ENCODE data around the gene ATP6V0D1. TPM values are rescaled to one million over a fixed set of nuclear protein-coding genes. Genes with fewer than 3 reads are reported as not detected.

Gene ATP6V0D1
- total and polyA plus RNA-seq, 3 experiments from 2014 or later = 49.3 to 107 (median 57.6) TPM

DNA sequence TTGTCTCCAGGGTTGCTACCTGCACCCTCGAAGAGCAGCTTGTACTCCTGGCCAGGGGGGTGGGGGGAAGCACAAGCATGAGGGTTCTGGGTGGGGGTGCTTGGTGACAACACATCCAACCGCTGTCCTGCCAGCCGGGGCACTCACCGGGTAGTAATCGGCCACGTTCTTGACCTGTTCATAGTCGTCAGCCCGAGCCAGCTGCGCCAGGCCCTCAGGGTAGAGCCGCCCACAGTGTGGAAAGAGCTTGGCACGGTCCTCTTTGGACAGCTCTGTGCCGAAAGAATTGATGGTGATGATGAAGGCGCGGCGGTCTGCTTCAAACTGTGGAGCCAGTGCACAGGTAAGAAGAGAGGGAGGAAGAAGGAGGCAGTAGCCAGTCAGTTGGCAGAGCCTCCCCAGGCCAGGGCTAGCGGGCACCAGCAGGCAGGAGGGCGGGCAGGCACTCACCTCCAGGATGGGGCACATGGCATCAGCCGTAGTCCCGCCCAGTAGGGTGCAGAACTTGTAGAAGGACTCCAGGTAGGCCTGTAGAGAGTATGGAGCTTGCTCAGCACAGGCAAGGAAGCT, 42.0 kb downstream of the ATP6V0D1 start:
- POLR2A ChIA-PET = interaction anchor here (0.6 kb wide), 1 partner anchor 385 kb away, joined by 3 read pairs; no protein-coding TSS in a partner anchor
- H3K9me3 Mint-ChIP-seq = no peaks in the 10 kb centered on the region

DNA sequence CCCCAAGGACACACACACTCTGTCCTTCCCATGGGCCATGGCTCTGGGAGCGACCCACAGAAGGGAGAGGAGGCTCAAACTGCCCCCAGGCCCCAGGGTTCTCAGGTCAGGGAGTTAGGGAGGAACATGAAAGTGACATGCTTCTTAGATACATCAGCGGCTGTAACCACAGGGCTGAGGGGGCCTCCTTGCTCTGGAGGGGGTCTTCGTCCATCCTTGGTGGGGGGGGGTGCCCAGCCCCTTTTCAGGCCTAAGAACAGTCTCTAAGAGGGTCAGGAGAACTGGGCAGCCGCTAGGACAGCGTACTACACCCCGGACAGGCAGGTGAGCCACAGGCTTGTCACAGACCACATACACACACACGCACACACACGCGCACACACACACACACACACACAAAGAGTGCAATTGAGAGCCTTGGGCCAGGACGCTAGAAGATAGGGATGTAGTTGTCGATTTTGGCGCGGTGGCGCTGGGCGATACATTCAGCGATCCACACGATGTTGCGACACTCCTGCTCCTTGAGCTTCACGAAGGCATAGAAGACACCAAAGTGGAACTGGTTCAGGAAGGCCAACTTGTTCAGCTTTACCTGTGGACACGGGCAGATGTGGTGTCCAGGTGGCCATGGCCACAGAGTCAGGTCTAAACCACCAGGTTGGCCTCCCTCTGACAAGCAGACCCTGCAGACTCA, 42.7 kb downstream of the ATP6V0D1 start:
- Histone ChIP-seq H3K4me3 (ENCODE audit: low read length) (no peak overlapping the region), H3K27ac (ENCODE audit: low read depth, low read length) (no peak overlapping the region), H3K4me1 (ENCODE audit: insufficient read depth, low read length) (no peaks in the 10 kb centered on the region), H3K27me3 (ENCODE audit: insufficient read depth, low read length, poor library complexity, severe bottlenecking) (no peaks in the 10 kb centered on the region), H3K9me3 (ENCODE audit: low read length) (no peaks in the 10 kb centered on the region), H3K36me3 (ENCODE audit: insufficient read depth, low read length) (peaks cover 9% of the 10 kb centered on the region)
- ChIA-PET CTCF (no interaction called here), POLR2A (no interaction called here)
- Mint-ChIP-seq H3K9me3 (no peaks in the 10 kb centered on the region), H3K36me3 (peaks cover 0 to 58% (median 0%) of the 10 kb centered on the region in 3 donors), H3K27ac (peak overlapping the region in 3 of 8 donors; percentile 37 to 89 (median 63)), H3K4me3 (no peak overlapping the region), H3K27me3 (peaks cover 0 to 2% of the 10 kb centered on the region in 2 donors), H3K4me1 (no peaks in the 10 kb centered on the region)
- DNase-seq = no peak

More for the DNA sequence above, 42.0 kb downstream of the ATP6V0D1 start:
- Mint-ChIP-seq H3K4me3 (peak overlapping the region in 1 of 7 donors; percentile 59), H3K4me1 (no peaks in the 10 kb centered on the region), H3K27ac (peak overlapping the region in 2 of 8 donors; percentile 37 to 63), H3K27me3 (no peaks in the 10 kb centered on the region), H3K36me3 (peaks cover 0 to 62% (median 0%) of the 10 kb centered on the region in 3 donors)
- H3K27ac ChIP-seq (ENCODE audit: low read depth, low read length) = no peak overlapping the region
- no peaks in the 10 kb centered on the region for H3K4me1 ChIP-seq (ENCODE audit: insufficient read depth, low read length)
- no peaks in the 10 kb centered on the region for H3K9me3 ChIP-seq (ENCODE audit: low read length)
- CTCF ChIA-PET = no interaction called here
- peaks cover 14% of the 10 kb centered on the region for H3K36me3 ChIP-seq (ENCODE audit: insufficient read depth, low read length)
- no peaks in the 10 kb centered on the region for H3K27me3 ChIP-seq (ENCODE audit: insufficient read depth, low read length, poor library complexity, severe bottlenecking)
- H3K4me3 ChIP-seq (ENCODE audit: low read length) = no peak overlapping the region
- DNase-seq = no peak

DNA sequence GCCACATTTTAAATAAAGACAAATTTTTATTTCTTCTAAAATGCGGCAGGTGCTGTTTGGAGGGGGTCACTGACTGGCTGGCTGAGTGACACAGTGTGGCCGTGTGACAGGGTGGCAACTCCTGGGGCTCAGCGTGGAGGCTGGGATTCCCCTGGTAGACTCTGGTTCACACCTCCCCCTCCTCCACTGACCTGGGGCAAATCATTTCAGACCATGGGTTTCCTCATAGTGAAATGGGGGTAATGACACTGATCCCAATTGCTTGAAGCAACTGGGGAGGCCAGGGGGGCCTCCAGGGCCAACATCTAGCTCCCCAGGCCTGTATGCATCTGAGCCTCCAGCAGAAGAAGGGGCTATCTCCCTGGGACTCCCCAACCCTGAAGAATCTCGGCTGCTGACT, 43.4 kb downstream of the ATP6V0D1 start:
- Histone ChIP-seq H3K4me3 (ENCODE audit: low read length) (no peak overlapping the region), H3K36me3 (ENCODE audit: insufficient read depth, low read length) (peaks cover 2% of the 10 kb centered on the region), H3K27me3 (ENCODE audit: insufficient read depth, low read length, poor library complexity, severe bottlenecking) (no peaks in the 10 kb centered on the region), H3K4me1 (ENCODE audit: insufficient read depth, low read length) (no peaks in the 10 kb centered on the region), H3K27ac (ENCODE audit: low read depth, low read length) (no peak overlapping the region), H3K9me3 (ENCODE audit: low read length) (no peaks in the 10 kb centered on the region)
- POLR2A ChIA-PET = no interaction called here
- H3K9me3 Mint-ChIP-seq = no peaks in the 10 kb centered on the region
- H3K4me3 Mint-ChIP-seq = no peak overlapping the region
- CTCF ChIA-PET = no interaction called here
- H3K27me3 Mint-ChIP-seq = peaks cover under 1 to 2% of the 10 kb centered on the region in 2 donors
- peaks cover 0 to under 1% (median 0%) of the 10 kb centered on the region in 3 donors for H3K4me1 Mint-ChIP-seq
- H3K27ac Mint-ChIP-seq = peak overlapping the region in 3 of 8 donors; percentile 63 to 89 (median 79)
- DNase-seq = no peak
- H3K36me3 Mint-ChIP-seq = peaks cover 0 to 51% (median 0%) of the 10 kb centered on the region in 3 donors

DNA sequence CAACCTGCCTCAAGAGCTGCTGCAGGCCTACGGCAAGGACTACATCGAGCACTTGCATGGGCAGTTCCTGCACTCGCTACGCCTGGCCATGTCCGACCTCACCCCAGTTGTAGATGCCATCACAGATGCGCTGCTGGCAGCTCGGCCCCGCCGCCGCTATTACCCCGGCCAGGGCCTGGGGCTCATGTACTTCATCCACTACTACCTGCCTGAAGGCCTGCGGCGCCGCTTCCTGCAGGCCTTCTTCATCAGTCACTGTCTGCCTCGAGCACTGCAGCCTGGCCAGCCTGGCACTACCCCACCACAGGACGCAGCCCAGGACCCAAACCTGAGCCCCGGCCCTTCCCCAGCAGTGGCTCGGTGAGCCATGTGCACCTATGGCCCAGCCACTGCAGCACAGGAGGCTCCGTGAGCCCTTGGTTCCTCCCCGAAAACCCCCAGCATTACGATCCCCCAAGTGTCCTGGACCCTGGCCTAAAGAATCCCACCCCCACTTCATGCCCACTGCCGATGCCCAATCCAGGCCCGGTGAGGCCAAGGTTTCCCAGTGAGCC, 44.2 kb downstream of the ATP6V0D1 start:
- POLR2A ChIA-PET = no interaction called here
- Histone ChIP-seq H3K27ac (ENCODE audit: low read depth, low read length) (no peak overlapping the region), H3K4me3 (ENCODE audit: low read length) (no peak overlapping the region), H3K36me3 (ENCODE audit: insufficient read depth, low read length) (no peaks in the 10 kb centered on the region), H3K27me3 (ENCODE audit: insufficient read depth, low read length, poor library complexity, severe bottlenecking) (no peaks in the 10 kb centered on the region), H3K4me1 (ENCODE audit: insufficient read depth, low read length) (peaks cover 1% of the 10 kb centered on the region), H3K9me3 (ENCODE audit: low read length) (no peaks in the 10 kb centered on the region)
- CTCF ChIA-PET = no interaction called here
- Mint-ChIP-seq H3K4me3 (no peak overlapping the region), H3K27me3 (peaks cover 5 to 6% of the 10 kb centered on the region in 2 donors), H3K4me1 (peaks cover 0 to 6% (median 2%) of the 10 kb centered on the region in 3 donors), H3K9me3 (no peaks in the 10 kb centered on the region), H3K27ac (peak overlapping the region in 1 of 8 donors; percentile 74), H3K36me3 (peaks cover 0 to 44% (median 0%) of the 10 kb centered on the region in 3 donors)
- no peak for DNase-seq

DNA sequence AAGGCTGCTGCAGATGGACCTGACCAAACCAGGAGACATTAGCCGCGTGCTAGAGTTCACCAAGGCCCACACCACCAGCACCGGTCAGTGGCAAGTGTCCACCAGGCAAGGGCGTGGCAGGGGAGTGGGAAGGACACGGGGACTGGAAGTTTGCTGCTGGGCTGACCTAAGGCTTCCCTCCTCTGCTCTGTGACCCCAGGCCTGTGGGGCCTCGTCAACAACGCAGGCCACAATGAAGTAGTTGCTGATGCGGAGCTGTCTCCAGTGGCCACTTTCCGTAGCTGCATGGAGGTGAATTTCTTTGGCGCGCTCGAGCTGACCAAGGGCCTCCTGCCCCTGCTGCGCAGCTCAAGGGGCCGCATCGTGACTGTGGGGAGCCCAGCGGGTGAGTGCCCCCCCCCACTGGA, 45.2 kb downstream of the ATP6V0D1 start:
- no peaks in the 10 kb centered on the region for H3K27me3 ChIP-seq (ENCODE audit: insufficient read depth, low read length, poor library complexity, severe bottlenecking)
- peaks cover 0 to 10% (median 4%) of the 10 kb centered on the region in 3 donors for H3K4me1 Mint-ChIP-seq
- no peaks in the 10 kb centered on the region for H3K9me3 ChIP-seq (ENCODE audit: low read length)
- ChIA-PET CTCF (interaction anchor here (1.2 kb wide), 1 partner anchor 43 kb away, joined by 3 read pairs; no protein-coding TSS in a partner anchor), POLR2A (no interaction called here)
- H3K27me3 Mint-ChIP-seq = peaks cover 7 to 9% of the 10 kb centered on the region in 2 donors
- no peak overlapping the region for H3K27ac Mint-ChIP-seq
- H3K36me3 Mint-ChIP-seq = peaks cover 0 to 38% (median 0%) of the 10 kb centered on the region in 3 donors
- H3K9me3 Mint-ChIP-seq = no peaks in the 10 kb centered on the region
- DNase-seq = no peak
- H3K4me3 Mint-ChIP-seq = no peak overlapping the region
- H3K36me3 ChIP-seq (ENCODE audit: insufficient read depth, low read length) = no peaks in the 10 kb centered on the region
- H3K27ac ChIP-seq (ENCODE audit: low read depth, low read length) = no peak overlapping the region
- H3K4me3 ChIP-seq (ENCODE audit: low read length) = no peak overlapping the region
- H3K4me1 ChIP-seq (ENCODE audit: insufficient read depth, low read length) = peaks cover 6% of the 10 kb centered on the region

DNA sequence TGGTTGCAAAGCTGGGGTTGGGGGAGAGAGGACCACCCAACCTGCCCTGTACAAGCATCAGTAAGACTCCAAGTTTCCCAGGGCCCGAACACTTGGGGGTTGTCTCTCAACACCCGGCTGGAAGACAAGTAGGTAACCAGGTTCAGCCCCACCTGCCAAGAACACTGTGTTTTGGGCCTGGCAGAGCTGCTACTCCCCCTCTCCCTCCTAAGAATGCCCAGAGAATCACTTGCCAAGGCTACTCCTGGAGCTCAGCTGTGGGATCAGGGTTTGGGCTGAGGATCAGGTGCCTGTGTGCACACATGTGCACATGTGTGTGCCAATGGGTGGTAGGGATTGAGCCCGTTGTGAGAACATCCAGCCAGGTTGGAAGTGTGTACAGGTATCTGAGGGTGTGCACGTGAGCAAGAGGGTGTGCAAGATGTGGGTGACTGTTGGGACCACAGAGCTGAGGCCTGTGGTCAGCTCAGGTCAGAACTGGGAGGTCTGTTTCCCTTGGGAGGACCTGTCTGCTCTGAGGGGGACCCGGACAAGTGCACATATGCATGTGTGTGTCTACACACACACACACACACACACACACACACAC, 47.7 kb downstream of the ATP6V0D1 start:
- H3K27ac ChIP-seq (ENCODE audit: low read depth, low read length) = no peak overlapping the region
- ChIA-PET POLR2A (no interaction called here), CTCF (no interaction called here)
- Mint-ChIP-seq H3K4me3 (peak overlapping the region in 4 of 7 donors; percentile 8 to 27 (median 18)), H3K36me3 (peaks cover 0 to 13% (median 0%) of the 10 kb centered on the region in 3 donors), H3K27me3 (peaks cover 22 to 28% of the 10 kb centered on the region in 2 donors), H3K27ac (peak overlapping the region in 1 of 8 donors; percentile 22), H3K4me1 (peaks cover 0 to 14% (median 10%) of the 10 kb centered on the region in 3 donors), H3K9me3 (no peaks in the 10 kb centered on the region)
- H3K9me3 ChIP-seq (ENCODE audit: low read length) = no peaks in the 10 kb centered on the region
- H3K4me3 ChIP-seq (ENCODE audit: low read length) = no peak overlapping the region
- no peak for DNase-seq
- peaks cover 9% of the 10 kb centered on the region for H3K27me3 ChIP-seq (ENCODE audit: insufficient read depth, low read length, poor library complexity, severe bottlenecking)
- H3K36me3 ChIP-seq (ENCODE audit: insufficient read depth, low read length) = no peaks in the 10 kb centered on the region
- peaks cover 6% of the 10 kb centered on the region for H3K4me1 ChIP-seq (ENCODE audit: insufficient read depth, low read length)

DNA sequence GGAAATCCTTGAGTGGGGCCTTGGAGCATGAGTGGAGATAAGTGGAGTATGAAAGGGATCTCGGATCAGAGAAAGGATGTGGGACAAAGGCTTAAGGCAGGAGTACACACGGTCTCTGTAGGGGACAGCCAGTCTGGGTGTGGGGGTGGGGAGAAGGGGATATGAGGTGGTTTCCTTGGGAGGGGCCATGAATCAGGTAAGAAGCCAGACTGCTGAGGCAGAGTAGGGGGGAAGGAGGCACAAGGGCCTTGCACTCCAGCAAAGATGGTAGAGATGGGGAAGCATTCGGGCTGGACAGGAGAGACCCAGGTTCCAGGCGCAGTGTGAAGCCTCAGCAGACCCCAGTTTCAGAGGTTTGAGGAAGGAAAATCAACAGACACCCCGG, 48.5 kb downstream of the ATP6V0D1 start:
- Histone ChIP-seq H3K4me3 (ENCODE audit: low read length) (no peak overlapping the region), H3K27ac (ENCODE audit: low read depth, low read length) (no peak overlapping the region), H3K9me3 (ENCODE audit: low read length) (no peaks in the 10 kb centered on the region), H3K27me3 (ENCODE audit: insufficient read depth, low read length, poor library complexity, severe bottlenecking) (peaks cover 9% of the 10 kb centered on the region), H3K4me1 (ENCODE audit: insufficient read depth, low read length) (peaks cover 6% of the 10 kb centered on the region), H3K36me3 (ENCODE audit: insufficient read depth, low read length) (no peaks in the 10 kb centered on the region)
- Mint-ChIP-seq H3K4me3 (peak overlapping the region in 6 of 7 donors; percentile 32 to 84 (median 62)), H3K36me3 (peaks cover 0 to 6% (median 0%) of the 10 kb centered on the region in 3 donors), H3K27me3 (peaks cover 22 to 33% of the 10 kb centered on the region in 2 donors), H3K4me1 (peaks cover 0 to 14% (median 10%) of the 10 kb centered on the region in 3 donors), H3K27ac (peak overlapping the region in 1 of 8 donors; percentile 24), H3K9me3 (no peaks in the 10 kb centered on the region)
- POLR2A ChIA-PET = no interaction called here
- no peak for DNase-seq
- CTCF ChIA-PET = no interaction called here
